RWPE2 (cell line): ENCODE measurements around the gene TTC27.

Experiments used
- ATAC-seq: fragments of 200-7000 bp; cut with Tn5 transposase; 3 replicates; pipeline ENCODE4 v1.9.1; 2021; ENCODE audit warnings: low read depth
- DNase-seq: peaks from one replicate; pipeline ENCODE4 v3.0.0-alpha.2; 2020; ENCODE audit warnings: low spot score
- H3K27ac ChIP-seq: fragments of 450-650 bp; 2 replicates; pipeline ENCODE4 v1.5.1; 2017; ENCODE audit warnings: mild to moderate bottlenecking; ENCODE audit not compliant: poor library complexity, severe bottlenecking
- H3K27me3 ChIP-seq: fragments of 250-450 bp; sonication (Bioruptor Pico); 2 replicates; pipeline ENCODE4 v1.5.1; 2021; ENCODE audit warnings: mild to moderate bottlenecking, moderate library complexity; ENCODE audit not compliant: insufficient read depth, poor library complexity, severe bottlenecking
- H3K36me3 ChIP-seq: fragments of 250-450 bp; sonication (Bioruptor Pico); 2 replicates; pipeline ENCODE4 v1.5.1; 2020; ENCODE audit warnings: low read depth, mild to moderate bottlenecking, moderate library complexity
- H3K4me1 ChIP-seq: fragments of 250-450 bp; sonication (Bioruptor Pico); 2 replicates; pipeline ENCODE4 v1.5.1; 2021; ENCODE audit warnings: mild to moderate bottlenecking, moderate library complexity; ENCODE audit not compliant: insufficient read depth, poor library complexity, severe bottlenecking
- H3K4me3 ChIP-seq: fragments of 250-450 bp; sonication (Bioruptor Pico); 2 replicates; pipeline ENCODE4 v1.5.1; 2021; ENCODE audit warnings: mild to moderate bottlenecking, moderate library complexity; ENCODE audit not compliant: severe bottlenecking
- H3K9me3 ChIP-seq: fragments of 250-450 bp; sonication (Bioruptor Pico); 2 replicates; pipeline ENCODE4 v1.5.1; 2021; ENCODE audit warnings: mild to moderate bottlenecking, moderate library complexity; ENCODE audit not compliant: severe bottlenecking
- CTCF ChIP-seq: fragments of 450-650 bp; IDR thresholded peaks from one replicate; pipeline ENCODE4 v1.5.1; 2017; ENCODE audit warnings: mild to moderate bottlenecking, moderate library complexity; ENCODE audit not compliant: poor library complexity, severe bottlenecking

The TTC27 gene

GRCh38 chr2:32758232-32758631, 130.4 kb downstream of the TTC27 start:
- Histone ChIP-seq H3K4me1 (no peaks in the 10 kb centered on the region), H3K9me3 (no peaks in the 10 kb centered on the region), H3K27me3 (no peaks in the 10 kb centered on the region), H3K4me3 (no peak overlapping the region), H3K36me3 (peaks cover 14% of the 10 kb centered on the region; the same call in 1 of the 2 replicates), H3K27ac (no peak overlapping the region)
- ATAC-seq (no peak), DNase-seq (no peak)
- no peak for TF ChIP-seq CTCF

- Histone ChIP-seq H3K4me3 (no peak overlapping the region), H3K9me3 (no peaks in the 10 kb centered on the region), H3K4me1 (no peaks in the 10 kb centered on the region), H3K27me3 (no peaks in the 10 kb centered on the region), H3K27ac (no peak overlapping the region), H3K36me3 (peaks cover 14% of the 10 kb centered on the region; the same call in 1 of the 2 replicates)
- TF ChIP-seq CTCF, result no peak
- no peak for DNase-seq
- ATAC-seq, result no peak
These were observed 132.8 kb downstream of the TTC27 start for GRCh38 chr2:32760628-32761027.

- no peak for TF ChIP-seq CTCF
- no peak overlapping the region for H3K4me3 ChIP-seq
These were observed 140.7 kb downstream of the TTC27 start for GRCh38 chr2:32768387-32769174.

GRCh38 chr2:32770360-32770759, 142.5 kb downstream of the TTC27 start:
- no peak for TF ChIP-seq CTCF
- Histone ChIP-seq H3K27ac (no peak overlapping the region), H3K9me3 (no peaks in the 10 kb centered on the region), H3K27me3 (no peaks in the 10 kb centered on the region), H3K36me3 (no peaks in the 10 kb centered on the region; the same call in 1 of the 2 replicates), H3K4me1 (no peaks in the 10 kb centered on the region), H3K4me3 (no peak overlapping the region)
- ATAC-seq (no peak), DNase-seq (no peak)

More at GRCh38 chr2:32768387-32769174, 140.7 kb downstream of the TTC27 start:
- H3K27me3 ChIP-seq, result no peaks in the 10 kb centered on the region
- H3K36me3 ChIP-seq, result no peaks in the 10 kb centered on the region; the same call in 1 of the 2 replicates
- no peaks in the 10 kb centered on the region for H3K4me1 ChIP-seq
- no peak overlapping the region for H3K27ac ChIP-seq
- DNase-seq (no peak), ATAC-seq (no peak)
- H3K9me3 ChIP-seq, result no peaks in the 10 kb centered on the region
